ENCODE results near the gene ALDH1L2. TPM values are rescaled to one million over a fixed set of nuclear protein-coding genes. Genes with fewer than 3 reads are reported as not detected.

ALDH1L2 gene
- total RNA-seq, 3 donors from 2014 or later (not counting 1 experiment from before 2014, with no cell fraction given), result 1.1 TPM; not detected in 2

DNA sequence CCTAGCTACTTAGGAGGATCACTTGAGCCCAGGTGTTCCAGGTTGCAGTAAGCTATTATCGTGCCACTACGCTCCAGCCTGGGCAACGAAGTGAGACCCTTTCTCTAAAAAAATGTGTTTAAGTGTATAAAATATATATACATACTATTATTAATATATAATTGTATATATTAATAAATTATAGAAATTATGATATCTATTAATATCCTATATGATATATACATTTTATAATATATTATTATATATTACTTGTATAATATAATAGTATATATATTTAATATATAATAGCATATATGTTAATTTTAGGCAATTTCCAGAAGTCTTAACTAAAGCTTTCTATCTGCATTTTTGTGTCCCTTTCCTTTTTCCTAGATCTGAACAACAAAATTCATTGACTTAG is 12.3 kb downstream of the ALDH1L2 start:
- no peak for DNase-seq
- Mint-ChIP-seq H3K4me1 (no peaks in the 10 kb centered on the region), H3K4me3 (no peak overlapping the region), H3K36me3 (no peaks in the 10 kb centered on the region), H3K9me3 (no peaks in the 10 kb centered on the region), H3K27ac (no peak overlapping the region), H3K27me3 (ENCODE audit: low read depth in 2 of 2) (peaks cover 0 to 32% of the 10 kb centered on the region in 2 donors)
- Histone ChIP-seq H3K27ac (ENCODE audit: low read length) (no peak overlapping the region), H3K4me3 (ENCODE audit: low read length) (no peak overlapping the region), H3K4me1 (ENCODE audit: control insufficient read depth, insufficient read depth, low read length) (no peaks in the 10 kb centered on the region), H3K27me3 (ENCODE audit: control insufficient read depth, insufficient read depth, low read length) (no peaks in the 10 kb centered on the region), H3K9me3 (ENCODE audit: control insufficient read depth, insufficient read depth, low read length) (no peaks in the 10 kb centered on the region), H3K36me3 (ENCODE audit: control insufficient read depth, insufficient read depth, low read length) (no peaks in the 10 kb centered on the region)
- TF ChIP-seq, protein P1, sequence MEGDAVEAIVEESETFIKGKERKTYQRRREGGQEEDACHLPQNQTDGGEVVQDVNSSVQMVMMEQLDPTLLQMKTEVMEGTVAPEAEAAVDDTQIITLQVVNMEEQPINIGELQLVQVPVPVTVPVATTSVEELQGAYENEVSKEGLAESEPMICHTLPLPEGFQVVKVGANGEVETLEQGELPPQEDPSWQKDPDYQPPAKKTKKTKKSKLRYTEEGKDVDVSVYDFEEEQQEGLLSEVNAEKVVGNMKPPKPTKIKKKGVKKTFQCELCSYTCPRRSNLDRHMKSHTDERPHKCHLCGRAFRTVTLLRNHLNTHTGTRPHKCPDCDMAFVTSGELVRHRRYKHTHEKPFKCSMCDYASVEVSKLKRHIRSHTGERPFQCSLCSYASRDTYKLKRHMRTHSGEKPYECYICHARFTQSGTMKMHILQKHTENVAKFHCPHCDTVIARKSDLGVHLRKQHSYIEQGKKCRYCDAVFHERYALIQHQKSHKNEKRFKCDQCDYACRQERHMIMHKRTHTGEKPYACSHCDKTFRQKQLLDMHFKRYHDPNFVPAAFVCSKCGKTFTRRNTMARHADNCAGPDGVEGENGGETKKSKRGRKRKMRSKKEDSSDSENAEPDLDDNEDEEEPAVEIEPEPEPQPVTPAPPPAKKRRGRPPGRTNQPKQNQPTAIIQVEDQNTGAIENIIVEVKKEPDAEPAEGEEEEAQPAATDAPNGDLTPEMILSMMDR (IDR thresholded peaks at IDR 0.05), result no peak
- intact Hi-C loops (cut with micrococcal nuclease), result no loop called here
- no CpG with 5 or more reads among the region's 3 CpGs for WGBS (ENCODE audit: insufficient coverage)
- no peak for ATAC-seq

DNA sequence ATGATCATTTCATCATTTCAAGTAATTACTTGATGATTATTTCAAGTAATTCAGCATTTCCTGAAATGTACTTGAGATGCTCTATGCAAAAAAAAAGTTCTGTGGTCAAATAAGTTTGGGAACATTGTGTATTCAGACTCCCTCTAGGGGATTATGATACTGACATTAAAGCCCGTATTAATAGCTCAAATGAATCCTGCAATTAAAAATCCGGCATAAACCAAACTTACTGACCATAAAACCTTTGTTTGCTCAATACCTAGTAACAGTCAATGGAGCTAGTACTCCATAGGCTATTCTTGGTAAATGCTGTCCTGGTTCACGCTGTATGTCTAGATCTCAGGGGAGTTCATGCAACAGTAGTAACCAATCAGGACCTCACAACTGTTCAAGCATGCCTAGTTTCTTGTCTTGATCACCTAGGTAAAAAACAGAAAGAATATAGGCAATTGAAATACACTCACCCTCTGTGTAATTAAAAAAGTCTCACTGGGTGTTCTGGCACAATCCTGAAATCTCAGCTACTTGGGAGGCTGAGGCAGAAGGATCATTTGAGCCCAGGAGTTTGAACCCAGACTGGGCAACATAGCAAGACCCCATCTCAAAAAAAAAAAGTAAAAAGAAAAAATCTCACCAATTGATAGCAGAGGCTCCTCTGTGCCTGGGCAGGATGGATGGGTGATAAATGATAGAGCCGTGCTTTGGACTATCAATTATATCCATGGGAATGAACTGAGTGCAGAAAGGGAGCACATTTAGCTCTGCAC is 14.1 kb downstream of the ALDH1L2 start:
- H3K36me3 Mint-ChIP-seq, result no peaks in the 10 kb centered on the region
- intact Hi-C loops (cut with micrococcal nuclease), result no loop called here
- Histone ChIP-seq H3K27me3 (ENCODE audit: control insufficient read depth, insufficient read depth, low read length) (no peaks in the 10 kb centered on the region), H3K9me3 (ENCODE audit: control insufficient read depth, insufficient read depth, low read length) (no peaks in the 10 kb centered on the region), H3K27ac (ENCODE audit: low read length) (no peak overlapping the region), H3K4me3 (ENCODE audit: low read length) (no peak overlapping the region), H3K36me3 (ENCODE audit: control insufficient read depth, insufficient read depth, low read length) (no peaks in the 10 kb centered on the region), H3K4me1 (ENCODE audit: control insufficient read depth, insufficient read depth, low read length) (no peaks in the 10 kb centered on the region)
- no peaks in the 10 kb centered on the region for H3K4me1 Mint-ChIP-seq
- no peak overlapping the region for H3K27ac Mint-ChIP-seq
- TF ChIP-seq, protein P1 (IDR thresholded peaks at IDR 0.05), result no peak
- no peak overlapping the region for H3K4me3 Mint-ChIP-seq
- WGBS (ENCODE audit: insufficient coverage), result 86% methylated on average over 4 of the region's 4 CpGs
- DNase-seq (no peak), ATAC-seq (no peak)
- no peaks in the 10 kb centered on the region for H3K9me3 Mint-ChIP-seq
- peaks cover 6 to 43% of the 10 kb centered on the region in 2 donors for H3K27me3 Mint-ChIP-seq (ENCODE audit: low read depth in 2 of 2)

DNA sequence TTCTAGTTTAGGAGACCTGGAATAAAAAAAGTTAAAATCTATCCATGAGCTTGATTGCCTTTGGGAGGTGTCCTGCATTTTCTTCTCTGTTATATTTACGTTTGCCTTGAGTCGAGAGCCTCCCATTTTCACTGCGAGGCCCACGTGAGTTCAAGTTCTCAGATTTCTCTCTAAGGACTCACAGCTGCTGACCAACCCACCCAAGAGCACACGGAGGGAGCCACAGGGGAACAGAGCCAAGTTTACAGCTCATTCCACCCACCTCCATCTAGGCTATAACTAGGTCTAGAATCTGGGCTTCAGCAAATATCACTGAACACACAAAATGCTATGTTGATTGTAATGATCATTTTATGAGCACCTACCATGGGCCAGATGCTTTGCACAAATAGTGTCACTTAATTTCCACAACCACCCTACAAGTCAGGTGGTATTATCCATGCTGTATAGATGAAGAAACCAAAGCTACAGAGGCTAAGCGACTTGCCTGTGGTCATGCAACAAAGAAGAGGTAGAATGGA is 16.7 kb downstream of the ALDH1L2 start:
- DNase-seq, result no peak
- H3K4me1 Mint-ChIP-seq, result no peaks in the 10 kb centered on the region

More for the DNA sequence above, 16.7 kb downstream of the ALDH1L2 start:
- no peaks in the 10 kb centered on the region for H3K9me3 ChIP-seq (ENCODE audit: control insufficient read depth, insufficient read depth, low read length)
- 79% methylated on average over 6 of the region's 6 CpGs for WGBS (ENCODE audit: insufficient coverage)
- Mint-ChIP-seq H3K36me3 (no peaks in the 10 kb centered on the region), H3K9me3 (no peaks in the 10 kb centered on the region), H3K27ac (no peak overlapping the region), H3K27me3 (ENCODE audit: low read depth in 2 of 2) (peaks cover 10 to 43% of the 10 kb centered on the region in 2 donors), H3K4me3 (no peak overlapping the region)
- intact Hi-C loops (cut with micrococcal nuclease), result no loop called here
- TF ChIP-seq, protein P1 (IDR thresholded peaks at IDR 0.05), result no peak
- no peaks in the 10 kb centered on the region for H3K36me3 ChIP-seq (ENCODE audit: control insufficient read depth, insufficient read depth, low read length)
- no peak overlapping the region for H3K27ac ChIP-seq (ENCODE audit: low read length)
- no peaks in the 10 kb centered on the region for H3K4me1 ChIP-seq (ENCODE audit: control insufficient read depth, insufficient read depth, low read length)
- no peaks in the 10 kb centered on the region for H3K27me3 ChIP-seq (ENCODE audit: control insufficient read depth, insufficient read depth, low read length)
- no peak overlapping the region for H3K4me3 ChIP-seq (ENCODE audit: low read length)
- ATAC-seq, result no peak
